Upper lobe of right lung (tissue), 1 donor: ENCODE data around the gene GON7. TPM values are rescaled to one million over a fixed set of nuclear protein-coding genes. Genes with fewer than 3 reads are reported as not detected.
A peak's percentile ranks its signal among the peaks of the same experiment; 100 is the strongest.

Experiments
- ATAC-seq: fragments of 200-7000 bp; cut with Tn5 transposase; one replicate; pipeline ENCODE4 v1.9.1; 2020; ENCODE audit warnings: mild to moderate bottlenecking, moderate library complexity
- DNase-seq: peaks from one replicate; pipeline ENCODE4 v3.0.0-alpha.2; 2020
- H3K27ac ChIP-seq: fragments of 200-600 bp; one replicate; pipeline ENCODE4 v1.8.0; 2022
- H3K27me3 ChIP-seq: fragments of 200-600 bp; one replicate; pipeline ENCODE4 v1.8.0; 2022; ENCODE audit warnings: mild to moderate bottlenecking
- H3K36me3 ChIP-seq: fragments of 200-600 bp; one replicate; pipeline ENCODE4 v1.8.0; 2022
- H3K4me1 ChIP-seq: fragments of 200-600 bp; one replicate; pipeline ENCODE4 v1.8.0; 2022
- H3K4me3 ChIP-seq: fragments of 200-600 bp; one replicate; pipeline ENCODE4 v1.8.0; 2022; ENCODE audit warnings: mild to moderate bottlenecking
- H3K9me3 ChIP-seq: fragments of 200-600 bp; one replicate; pipeline ENCODE4 v1.8.0; 2022
- CTCF ChIP-seq: fragments of 200-600 bp; IDR thresholded peaks from one replicate; pipeline ENCODE4 v1.8.0; 2022; ENCODE audit warnings: antibody characterized with exemption
- intact Hi-C: fragments of 100-400 bp; cut with DNase I; formaldehyde crosslinking; loops from one replicate; pipeline ENCODE4 v1.11.0; 2022
- total RNA-seq: library from RNA; stranded (reverse); fragmentation: NEBNext Ultra II Directional; extraction: Animal tissue kit (Norgen Biotek cat#: 25700); gene quantifications from one replicate; pipeline ENCODE4 v1.2.1, GENCODE V29; 2021
- donor health status: DM: no; HTN: yes; CAD: no; lungs with severe emphysema.

The GON7 gene
- total RNA-seq, 1 donor from 2014 or later = 10.5 TPM

- no peak for DNase-seq
- peak; percentile 70 for ATAC-seq
- TF ChIP-seq CTCF = peak; percentile 39
- H3K27ac ChIP-seq = peak overlapping the region; percentile 90
- H3K36me3 ChIP-seq = peaks cover 19% of the 10 kb centered on the region
- H3K4me3 ChIP-seq = peak overlapping the region; percentile 80
- H3K9me3 ChIP-seq = no peaks in the 10 kb centered on the region
- H3K4me1 ChIP-seq = peaks cover 25% of the 10 kb centered on the region
- intact Hi-C loops = no loop called here
- no peaks in the 10 kb centered on the region for H3K27me3 ChIP-seq
Observed at GRCh38 chr14:93207468-93208308, 823 bp upstream of the GON7 start.

- no peak overlapping the region for H3K4me3 ChIP-seq
- H3K27ac ChIP-seq = no peak overlapping the region
- intact Hi-C loops = no loop called here
- no peak for ATAC-seq
- TF ChIP-seq CTCF = no peak
- H3K27me3 ChIP-seq = no peaks in the 10 kb centered on the region
- peaks cover 10% of the 10 kb centered on the region for H3K4me1 ChIP-seq
- H3K36me3 ChIP-seq = no peaks in the 10 kb centered on the region
- no peak for DNase-seq
- H3K9me3 ChIP-seq = no peaks in the 10 kb centered on the region
Observed at GRCh38 chr14:93201155-93201704, 5.6 kb downstream of the GON7 start.

- Histone ChIP-seq H3K27me3 (no peaks in the 10 kb centered on the region), H3K27ac (peak overlapping the region; percentile 33), H3K4me1 (peaks cover 3% of the 10 kb centered on the region), H3K9me3 (no peaks in the 10 kb centered on the region), H3K4me3 (no peak overlapping the region), H3K36me3 (no peaks in the 10 kb centered on the region)
- DNase-seq (peak; percentile 78), ATAC-seq (peak; percentile 88)
- no peak for TF ChIP-seq CTCF
- intact Hi-C loops = no loop called here
Observed at GRCh38 chr14:93200553-93200952, 6.3 kb downstream of the GON7 start.

GRCh38 chr14:93199031-93199430 lies 7.8 kb downstream of the GON7 start:
- TF ChIP-seq CTCF = no peak
- Histone ChIP-seq H3K9me3 (no peaks in the 10 kb centered on the region), H3K36me3 (no peaks in the 10 kb centered on the region), H3K27ac (no peak overlapping the region), H3K27me3 (no peaks in the 10 kb centered on the region), H3K4me3 (no peak overlapping the region), H3K4me1 (no peaks in the 10 kb centered on the region)
- DNase-seq (no peak), ATAC-seq (peak; percentile 50)
- intact Hi-C loops = no loop called here

- Histone ChIP-seq H3K36me3 (no peaks in the 10 kb centered on the region), H3K4me1 (no peaks in the 10 kb centered on the region), H3K27me3 (no peaks in the 10 kb centered on the region), H3K9me3 (no peaks in the 10 kb centered on the region), H3K4me3 (no peak overlapping the region), H3K27ac (no peak overlapping the region)
- DNase-seq (no peak), ATAC-seq (no peak)
- no peak for TF ChIP-seq CTCF
- intact Hi-C loops = no loop called here
Observed at GRCh38 chr14:93195316-93195999, 11.4 kb downstream of the GON7 start.
